DND-41 (cell line): Measurements from ENCODE around the gene RNASE7.

Source experiments
- ATAC-seq: fragments of 200-7000 bp; cut with Tn5 transposase; 3 replicates; pipeline ENCODE4 v1.9.1; 2021; ENCODE audit warnings: low read depth; ENCODE audit not compliant: insufficient read depth
- DNase-seq: peaks from one replicate; pipeline ENCODE4 v3.0.0-alpha.2; 2020
- H2AFZ ChIP-seq: 2 replicates; pipeline ENCODE4 v1.6.0; 2012; ENCODE audit warnings: low read depth, low read length
- H3K27ac ChIP-seq: 2 replicates; pipeline ENCODE4 v1.5.1; 2012; ENCODE audit warnings: low read length, inconsistent platforms
- H3K27me3 ChIP-seq: fragments of 200-600 bp; sonication (generic); 2 replicates; pipeline ENCODE4 v1.6.0; 2012; ENCODE audit warnings: low read length, mild to moderate bottlenecking, inconsistent platforms; ENCODE audit not compliant: insufficient read depth, poor library complexity
- H3K36me3 ChIP-seq: 2 replicates; pipeline ENCODE4 v1.5.1; 2012; ENCODE audit warnings: low read length, inconsistent platforms; ENCODE audit not compliant: insufficient read depth
- H3K4me1 ChIP-seq: 2 replicates; pipeline ENCODE4 v1.5.1; 2012; ENCODE audit warnings: mild to moderate bottlenecking, low read length; ENCODE audit not compliant: insufficient read depth
- H3K4me2 ChIP-seq: 2 replicates; pipeline ENCODE4 v1.6.0; 2012; ENCODE audit warnings: mild to moderate bottlenecking, moderate library complexity, low read length, inconsistent platforms; ENCODE audit not compliant: insufficient read depth
- H3K4me3 ChIP-seq, 2 experiments: fragments of 200-600 bp in 1 of 2; shearing (Covaris generic) in 1 of 2; 2 replicates each; pipeline ENCODE4 v1.5.1; 2012 to 2016; ENCODE audit warnings: inconsistent platforms in 2 of 2, low read length in 2 of 2, mild to moderate bottlenecking in 2 of 2, low read depth in 1 of 2, moderate library complexity in 1 of 2
- H3K79me2 ChIP-seq: 2 replicates; pipeline ENCODE4 v1.6.0; 2012; ENCODE audit warnings: low read length, inconsistent platforms; ENCODE audit not compliant: insufficient read depth
- H3K9ac ChIP-seq: 2 replicates; pipeline ENCODE4 v1.6.0; 2012; ENCODE audit warnings: low read depth, mild to moderate bottlenecking, inconsistent platforms, low read length, moderate library complexity
- H3K9me3 ChIP-seq: 2 replicates; pipeline ENCODE4 v1.5.1; 2012; ENCODE audit warnings: low read length, moderate library complexity, mild to moderate bottlenecking, inconsistent platforms; ENCODE audit not compliant: insufficient read depth, severe bottlenecking
- H4K20me1 ChIP-seq: 2 replicates; pipeline ENCODE4 v1.6.0; 2012; ENCODE audit warnings: low read length; ENCODE audit not compliant: insufficient read depth
- CTCF ChIP-seq: IDR thresholded peaks from 2 replicates; pipeline ENCODE4 v1.5.1; 2012; ENCODE audit warnings: borderline replicate concordance, low read length, moderate library complexity, mild to moderate bottlenecking; ENCODE audit not compliant: poor library complexity, severe bottlenecking; ENCODE audit errors: extremely low read depth
- EZH2 ChIP-seq: IDR thresholded peaks from 3 replicates; pipeline ENCODE4 v1.6.1; 2012; ENCODE audit warnings: borderline replicate concordance, low read depth, mild to moderate bottlenecking, moderate library complexity, low read length, inconsistent platforms; ENCODE audit not compliant: severe bottlenecking

Gene RNASE7

GRCh38 chr14:21055432-21056117, 13.4 kb downstream of the RNASE7 start:
- no peaks in the 10 kb centered on the region for H3K9me3 ChIP-seq
- H3K79me2 ChIP-seq: no peaks in the 10 kb centered on the region
- no peak overlapping the region for H3K4me2 ChIP-seq
- no peaks in the 10 kb centered on the region for H4K20me1 ChIP-seq
- DNase-seq (no peak), ATAC-seq (no peak)
- no peaks in the 10 kb centered on the region for H3K4me1 ChIP-seq
- TF ChIP-seq EZH2: no peak
- TF ChIP-seq CTCF: no peak
- no peaks in the 10 kb centered on the region for H3K36me3 ChIP-seq
- H3K27me3 ChIP-seq: peaks cover 23% of the 10 kb centered on the region
- no peak overlapping the region for H3K4me3 ChIP-seq
- H3K27ac ChIP-seq: no peak overlapping the region
- no peak overlapping the region for H3K9ac ChIP-seq
- H2AFZ ChIP-seq: no peak overlapping the region

- Histone ChIP-seq H4K20me1 (no peaks in the 10 kb centered on the region), H3K79me2 (no peaks in the 10 kb centered on the region), H3K27me3 (peaks cover 29% of the 10 kb centered on the region), H3K4me1 (no peaks in the 10 kb centered on the region), H3K4me3 (no peak overlapping the region), H3K36me3 (no peaks in the 10 kb centered on the region), H3K27ac (no peak overlapping the region), H3K4me2 (no peak overlapping the region), H2AFZ (no peak overlapping the region), H3K9ac (no peak overlapping the region), H3K9me3 (no peaks in the 10 kb centered on the region)
- TF ChIP-seq EZH2: no peak
- TF ChIP-seq CTCF: no peak
- ATAC-seq (no peak), DNase-seq (no peak)
Observed at GRCh38 chr14:21056520-21057163, 14.5 kb downstream of the RNASE7 start.

GRCh38 chr14:21057803-21058675, 15.9 kb downstream of the RNASE7 start, which contains the start of gene RNASE8:
TSS of gene RNASE8 (plus strand) at chr14:21057822. CDS start at chr14:21057893, 71 bp downstream.
- ATAC-seq: no peak
- H3K4me2 ChIP-seq: no peak within 1 kb of the TSS
- TF ChIP-seq CTCF (peak; percentile 22), EZH2 (no peak)
- H4K20me1 ChIP-seq: no peaks in the 10 kb centered on the region
- H3K27me3 ChIP-seq: peaks cover 27% of the 10 kb centered on the region
- no peaks in the 10 kb centered on the region for H3K4me1 ChIP-seq
- no peaks in the 10 kb centered on the region for H3K36me3 ChIP-seq
- no peak for DNase-seq
- H2AFZ ChIP-seq: no peak within 1 kb of the TSS
- no peaks in the 10 kb centered on the region for H3K9me3 ChIP-seq
- no peak within 1 kb of the TSS for H3K9ac ChIP-seq
- H3K79me2 ChIP-seq: no peaks in the 10 kb centered on the region
- H3K27ac ChIP-seq: no peak within 1 kb of the TSS
- no peak within 1 kb of the TSS for H3K4me3 ChIP-seq
